Left forelimb (tissue), 1 donor: ENCODE measurements around the gene CCDC24.

ENCODE experiments used
- DNase-seq: peaks from one replicate; pipeline ENCODE4 v3.0.0-alpha.2; 2018; ENCODE audit warnings: low spot score

The CCDC24 gene

DNA sequence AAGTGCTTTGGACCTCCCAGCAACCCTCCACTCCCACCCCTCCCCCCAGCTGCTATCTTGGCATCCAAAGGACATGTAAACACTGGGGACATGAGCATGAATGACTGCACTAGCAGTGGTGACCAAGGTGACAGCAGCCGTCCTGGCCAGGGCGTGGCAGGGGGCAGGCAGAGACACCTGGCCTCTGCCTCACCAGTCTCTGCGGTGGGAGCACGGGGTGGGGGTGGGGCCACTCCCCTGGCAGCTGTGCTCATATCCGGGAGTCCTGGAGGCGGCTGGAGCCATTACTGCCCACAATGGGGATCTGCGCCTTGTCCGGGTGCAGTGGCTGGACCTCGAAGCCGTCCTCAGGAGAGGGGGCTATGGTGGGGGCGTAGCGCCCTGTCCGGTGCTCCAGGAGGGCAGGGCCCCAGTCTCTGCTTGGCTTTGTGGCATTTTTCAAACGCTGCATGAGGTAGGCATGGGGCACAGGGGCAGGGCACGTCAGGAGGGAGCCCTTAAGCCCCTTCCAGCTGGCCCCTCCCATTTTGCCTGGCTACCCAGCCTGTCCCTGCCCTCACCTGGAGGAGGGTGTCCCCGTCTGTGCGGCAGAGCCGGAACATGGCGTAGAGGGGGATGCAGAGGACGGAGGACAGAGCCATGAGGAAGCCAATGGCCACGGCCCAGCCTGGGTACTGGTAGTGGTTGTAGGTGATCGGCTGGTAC lies 6.0 kb downstream of the CCDC24 start:
- no peak for DNase-seq

DNA sequence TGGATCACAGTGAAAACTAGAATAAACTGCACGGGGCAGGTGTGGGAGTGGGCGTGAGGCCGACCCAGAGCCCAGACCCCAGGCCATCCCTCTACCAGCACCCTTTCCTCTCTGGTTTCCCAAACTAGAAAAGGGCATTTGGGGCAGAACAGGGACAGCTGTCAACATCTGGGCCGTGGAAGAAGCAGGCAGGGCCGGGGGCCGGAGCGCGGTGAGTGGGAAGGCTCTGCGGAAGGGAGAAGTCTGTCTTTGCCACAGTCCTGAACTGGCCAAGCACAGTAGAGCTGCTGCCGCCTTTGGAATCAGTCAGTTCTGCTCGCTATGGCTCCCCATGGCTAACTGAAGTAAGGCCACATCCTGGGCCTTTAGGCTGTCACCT lies 6.6 kb downstream of the CCDC24 start:
- DNase-seq = no peak

DNA sequence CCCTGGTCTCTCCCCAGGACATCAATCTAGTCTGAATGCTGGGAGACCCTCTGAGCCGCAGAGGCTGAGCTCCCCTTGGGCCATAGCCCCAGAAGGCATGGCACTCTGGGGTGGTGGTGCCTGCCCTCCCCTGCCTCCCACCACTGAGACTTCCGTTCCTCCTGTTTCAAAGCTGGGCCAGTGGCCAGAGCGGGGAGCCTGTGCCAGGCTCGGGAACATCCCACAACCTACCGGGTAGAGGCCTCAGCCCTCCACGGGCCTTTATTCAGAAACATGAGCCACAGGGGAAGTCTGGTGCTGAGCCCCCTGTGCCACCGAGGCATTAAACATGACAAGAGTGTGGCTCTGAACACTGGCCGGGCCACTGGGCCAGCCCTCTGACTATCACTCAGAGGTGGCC lies 8.1 kb downstream of the CCDC24 start:
- DNase-seq = no peak

DNA sequence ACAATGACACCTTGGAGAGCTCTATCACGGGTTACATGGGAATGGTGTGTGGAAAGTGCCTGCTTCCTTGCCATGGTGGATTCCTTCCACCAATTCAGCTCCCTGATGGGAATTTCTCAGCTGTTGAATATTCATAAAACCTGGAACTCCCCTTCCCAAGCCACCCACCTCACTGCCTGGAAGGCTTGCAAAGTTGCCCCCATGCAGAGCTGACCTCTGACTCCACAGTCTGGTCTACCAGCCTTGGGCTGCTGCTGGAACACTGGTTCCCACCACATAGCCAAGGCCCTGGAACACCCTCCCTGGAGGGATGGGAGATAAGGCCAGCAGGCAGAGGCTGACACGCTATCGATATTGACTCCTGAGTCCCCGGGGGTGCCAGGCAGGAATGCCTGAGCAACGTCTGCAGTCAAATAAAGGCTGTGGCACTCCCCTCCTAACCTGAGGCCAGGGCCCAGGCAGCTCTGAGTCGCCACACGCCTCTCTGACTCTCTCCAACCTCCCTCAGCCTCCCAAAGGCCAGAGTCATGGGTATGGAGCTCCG lies 8.8 kb downstream of the CCDC24 start:
- no peak for DNase-seq

DNA sequence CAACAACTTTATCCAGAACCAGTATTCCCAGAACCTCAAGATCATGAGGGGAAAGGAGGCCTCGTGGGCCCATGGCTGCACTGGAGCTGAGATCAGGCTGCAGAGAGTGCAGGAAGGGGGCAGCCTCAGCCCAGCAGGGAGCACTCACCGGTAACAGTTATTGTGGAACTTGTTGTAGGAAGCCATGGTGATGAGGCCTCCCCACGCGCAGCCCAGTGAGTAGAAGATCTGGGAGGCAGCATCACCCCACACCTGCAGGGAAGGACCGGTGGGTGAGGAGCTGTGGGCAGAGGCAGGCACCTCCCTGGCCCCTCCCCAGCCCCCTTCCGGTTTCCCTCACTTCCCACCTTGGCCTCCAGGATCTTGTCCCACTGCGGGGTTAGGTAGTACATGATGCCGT lies 10.8 kb downstream of the CCDC24 start:
- no peak for DNase-seq

DNA sequence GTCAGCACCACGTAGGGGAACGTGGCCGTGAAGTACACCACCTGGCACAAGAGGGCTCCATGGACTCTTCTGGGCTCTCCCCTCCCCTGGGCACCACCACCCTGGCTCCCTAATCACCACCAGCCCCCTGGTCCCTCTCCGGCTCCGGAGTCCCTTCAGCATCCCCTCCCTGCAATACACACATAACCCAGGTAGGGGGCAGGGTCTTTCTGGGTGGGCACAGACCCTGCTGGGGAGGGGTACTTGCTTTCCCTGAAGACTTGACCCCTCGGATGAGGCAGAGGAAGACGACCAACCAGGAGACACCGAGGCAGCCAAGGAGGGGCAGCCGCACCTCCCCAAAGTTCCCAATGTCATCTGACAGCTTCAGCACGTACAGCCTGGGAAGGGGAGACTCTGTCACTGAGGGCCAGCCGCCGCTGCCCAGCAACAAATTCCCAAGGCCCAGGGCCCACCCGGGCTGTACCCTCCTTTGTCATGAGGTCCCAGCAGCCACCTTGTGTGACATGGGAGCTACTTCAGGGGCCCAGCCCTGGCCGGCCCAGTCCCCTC lies 11.3 kb downstream of the CCDC24 start:
- DNase-seq = no peak

DNA sequence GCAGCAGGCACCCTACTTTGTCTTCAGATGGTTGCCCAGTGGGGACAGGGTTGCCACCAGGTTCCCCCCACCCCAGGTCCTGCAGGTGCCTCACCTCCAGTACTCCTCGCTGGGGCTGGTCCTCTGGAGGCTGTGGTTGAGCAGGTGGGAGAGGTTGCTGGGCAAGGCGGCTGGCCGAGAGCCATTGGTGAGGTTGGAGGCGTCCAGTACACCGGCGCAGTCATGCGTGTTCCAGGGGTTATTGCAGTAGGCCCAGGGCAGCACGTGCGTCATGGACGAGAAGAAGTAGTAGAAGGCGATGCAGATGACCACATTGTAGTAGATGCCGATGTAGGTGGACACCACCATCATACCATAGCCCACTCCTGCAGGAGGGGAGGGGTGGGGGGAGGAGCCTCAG lies 16.9 kb downstream of the CCDC24 start:
- DNase-seq = no peak

DNA sequence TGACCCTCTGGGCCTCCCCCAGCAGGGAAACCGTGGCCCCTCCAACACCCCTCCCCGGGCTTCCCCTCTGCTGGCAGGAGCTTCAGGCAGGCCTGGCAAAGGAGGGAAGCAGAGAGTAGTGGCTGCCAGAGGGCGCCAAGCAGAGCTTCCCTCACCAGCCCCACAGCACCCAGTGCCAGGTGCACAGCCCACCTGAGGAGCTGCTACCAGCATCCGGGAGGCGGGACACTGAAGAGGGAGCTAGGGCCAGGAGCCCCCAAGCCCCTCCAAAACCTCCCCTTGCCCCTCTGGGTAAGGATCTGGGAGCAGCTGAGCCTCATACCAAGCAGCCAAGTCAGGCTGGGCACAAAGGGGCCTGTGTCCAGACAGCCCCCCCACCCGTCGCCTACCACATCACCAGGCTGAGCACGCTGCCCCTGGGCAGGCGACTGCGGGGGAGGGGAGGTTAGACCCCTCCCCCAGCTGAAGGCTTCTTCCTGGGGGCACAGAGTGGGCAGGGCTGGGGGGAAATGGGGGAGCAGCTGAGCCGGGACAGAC lies 19.6 kb downstream of the CCDC24 start:
- DNase-seq = no peak

DNA sequence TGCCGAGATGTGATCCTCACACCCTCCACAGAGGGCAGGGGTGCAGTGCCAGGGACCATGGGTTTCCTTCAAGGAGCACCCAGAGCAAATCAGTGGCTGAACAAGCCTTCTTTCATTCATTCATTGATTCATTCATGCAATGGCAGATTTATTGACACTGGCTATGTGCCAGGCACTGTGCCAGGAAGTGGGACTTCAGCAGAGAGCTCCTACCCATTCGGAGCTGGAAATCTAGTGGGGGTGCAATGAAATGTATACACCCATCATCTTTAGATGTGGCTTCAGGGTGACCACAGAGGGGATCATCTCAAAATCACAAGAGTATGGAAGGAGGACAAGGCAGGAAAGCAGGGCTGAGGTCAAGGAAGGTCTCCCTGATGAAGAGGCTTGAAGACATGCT lies 21.0 kb downstream of the CCDC24 start:
- no peak for DNase-seq

DNA sequence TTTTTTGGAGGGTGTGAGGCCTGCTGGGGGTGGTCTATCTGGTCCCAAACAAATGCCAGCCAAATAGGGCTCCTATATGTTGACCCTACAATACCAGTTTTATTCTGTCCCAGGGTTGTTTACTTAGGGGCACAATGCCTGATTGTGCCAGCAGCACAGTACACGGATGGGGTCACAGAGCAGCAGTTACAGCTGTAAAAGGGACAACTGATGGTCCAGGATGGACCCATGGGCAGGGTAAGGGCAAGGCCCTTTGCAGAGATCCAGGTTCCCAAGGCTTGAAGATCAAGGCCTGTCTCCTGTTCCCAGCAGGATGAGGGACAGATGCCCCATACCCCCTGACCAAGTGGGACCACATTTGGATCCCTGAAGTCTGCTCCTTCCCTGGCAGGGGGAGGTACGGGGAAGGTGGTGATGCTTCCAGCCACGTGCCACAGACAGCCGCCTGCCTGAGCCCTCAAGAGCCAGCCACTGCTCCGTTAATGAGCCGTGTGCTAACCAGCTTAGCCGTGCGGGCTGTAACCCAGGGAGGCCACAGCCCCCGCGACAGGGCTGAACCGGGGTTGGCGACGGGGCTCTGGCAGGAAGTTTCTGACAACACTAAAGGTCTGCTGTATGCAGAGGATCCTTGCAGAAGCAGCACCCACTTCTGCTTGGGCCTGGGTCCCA lies 21.7 kb downstream of the CCDC24 start:
- DNase-seq = no peak

DNA sequence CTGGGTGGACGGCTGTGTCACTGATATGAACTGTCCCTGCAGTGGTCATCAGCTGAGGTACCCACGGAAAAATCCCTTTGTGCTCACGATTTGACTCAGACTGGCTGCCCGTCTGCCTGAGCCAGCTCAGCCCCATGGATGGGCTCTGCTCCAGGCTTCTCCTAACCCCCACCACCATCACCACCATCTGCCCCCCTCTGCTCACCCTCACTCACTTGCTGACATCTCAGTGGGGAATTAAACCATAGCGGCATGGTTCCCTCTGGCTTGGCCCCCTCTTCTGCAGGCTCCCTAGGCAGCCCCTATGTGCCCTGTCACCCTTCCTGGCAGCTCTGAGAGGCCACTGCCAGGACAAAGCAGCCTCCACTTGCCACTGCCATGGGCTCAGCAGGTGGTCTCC lies 22.6 kb downstream of the CCDC24 start:
- no peak for DNase-seq

DNA sequence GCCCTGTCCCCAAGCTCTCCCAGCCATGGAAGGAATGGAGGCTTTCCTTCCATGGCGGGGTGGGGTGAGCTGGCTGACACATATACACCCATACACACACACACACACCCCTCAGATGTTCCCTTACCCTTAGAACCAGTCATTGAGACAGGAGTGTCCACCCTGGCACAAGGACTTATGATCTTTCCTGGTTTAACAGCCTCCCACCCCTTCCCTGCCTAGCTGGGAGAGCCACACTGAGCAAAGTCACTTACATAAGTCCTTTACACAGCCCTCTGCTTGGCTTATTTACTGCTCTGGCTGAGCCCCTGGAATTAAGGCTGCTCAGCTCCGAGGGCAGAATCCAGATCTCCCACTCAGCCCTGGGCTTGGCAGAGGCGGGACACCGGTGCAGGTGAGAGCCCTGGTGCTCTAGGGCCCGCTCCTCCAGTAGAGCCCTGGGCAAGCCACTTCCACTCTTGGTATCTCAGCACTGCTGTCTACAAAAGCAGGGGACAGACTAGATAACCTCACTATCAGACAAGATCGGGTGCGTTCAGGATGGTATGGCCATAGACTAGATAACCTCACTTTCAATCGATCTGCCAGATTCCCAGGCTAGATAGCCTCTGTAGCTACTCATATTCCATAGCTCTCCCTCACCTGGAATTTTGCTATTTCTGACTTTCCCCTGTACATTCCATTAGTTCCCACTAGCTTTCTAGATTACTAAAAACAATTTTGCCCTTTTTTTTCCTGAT lies 23.1 kb downstream of the CCDC24 start:
- no peak for DNase-seq

DNA sequence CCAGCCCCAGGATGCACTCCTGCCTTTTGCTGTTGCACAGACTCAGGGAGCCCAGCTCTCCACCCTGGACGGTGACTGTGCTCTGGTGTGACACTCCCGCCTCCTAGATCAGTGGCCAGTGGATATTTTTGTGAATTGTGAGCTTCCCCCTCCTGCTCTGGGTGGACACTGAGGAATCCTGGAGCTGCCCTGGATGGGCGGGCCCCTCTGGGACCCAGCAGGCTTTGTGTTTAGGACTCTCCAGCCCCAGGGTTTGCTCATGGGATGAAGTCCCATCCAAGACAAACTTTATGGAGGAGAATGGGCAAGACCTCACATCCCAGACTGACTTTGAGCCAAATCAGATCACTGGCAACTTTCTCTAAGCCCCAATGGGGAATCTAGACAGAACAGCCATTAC lies 23.8 kb downstream of the CCDC24 start:
- DNase-seq = no peak

DNA sequence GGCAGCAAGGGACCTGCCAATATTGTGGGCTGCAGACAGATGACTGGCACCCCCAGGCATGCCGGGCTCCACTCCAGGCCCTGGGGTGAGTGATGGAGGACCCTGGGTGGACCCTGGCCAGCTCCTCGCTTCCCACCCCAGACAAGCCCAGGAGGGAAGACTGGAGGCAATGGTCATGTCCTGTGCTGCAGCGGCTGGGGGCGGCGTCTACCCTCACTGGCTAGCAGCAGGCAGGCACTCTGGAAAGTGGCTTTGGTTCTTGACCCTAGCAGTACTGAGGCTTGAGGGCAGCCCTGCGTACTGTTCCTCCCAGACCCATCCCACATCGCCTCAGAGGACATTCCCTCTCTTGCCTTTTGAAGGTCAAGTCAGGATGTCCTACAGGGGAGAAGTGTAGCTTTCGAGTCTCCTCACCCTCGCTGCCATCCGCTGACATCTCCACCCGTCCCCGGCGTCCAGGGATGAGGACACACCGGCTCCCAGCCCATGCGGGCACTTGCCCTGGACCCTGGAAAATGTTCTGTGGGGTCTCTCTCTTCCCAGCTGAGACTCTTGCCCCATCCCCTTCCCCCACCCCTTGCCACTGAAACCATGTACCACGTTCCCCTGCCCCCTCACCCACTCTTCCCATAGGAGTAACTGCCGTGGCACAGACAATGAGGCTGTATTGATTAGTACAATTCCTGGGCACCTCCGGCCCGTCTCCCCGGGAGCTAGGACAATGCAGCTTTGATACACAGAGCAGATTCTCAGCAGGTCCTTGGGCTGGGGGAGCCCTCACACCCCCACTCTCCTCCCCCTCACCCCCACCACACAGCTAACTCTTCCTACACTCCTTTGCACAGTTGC lies 24.9 kb downstream of the CCDC24 start:
- DNase-seq = no peak

DNA sequence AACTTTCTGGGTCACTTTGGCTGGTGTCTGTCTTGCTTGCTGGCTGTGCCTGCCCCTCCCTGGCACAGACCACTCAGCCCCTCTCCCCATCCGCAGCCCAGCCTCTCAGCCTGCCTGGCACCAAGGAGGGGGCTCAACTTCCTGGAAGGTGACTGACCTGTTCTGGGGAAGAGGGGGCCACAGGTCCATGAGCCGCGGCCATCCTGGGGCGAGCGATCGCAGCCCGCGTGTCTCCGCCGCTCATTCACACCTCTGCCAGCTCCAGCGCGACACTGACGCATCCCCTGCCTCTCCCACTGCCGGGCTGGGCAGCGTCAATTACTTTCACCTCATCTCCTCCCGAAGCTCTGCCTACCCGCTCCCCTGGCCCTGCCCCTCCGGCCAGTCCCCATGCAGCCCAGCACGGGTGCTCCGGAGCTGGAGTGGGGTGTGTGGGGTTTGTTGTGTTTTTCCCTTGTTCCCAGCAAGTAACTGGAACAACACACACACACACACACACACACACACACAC lies 25.5 kb downstream of the CCDC24 start:
- DNase-seq = no peak

DNA sequence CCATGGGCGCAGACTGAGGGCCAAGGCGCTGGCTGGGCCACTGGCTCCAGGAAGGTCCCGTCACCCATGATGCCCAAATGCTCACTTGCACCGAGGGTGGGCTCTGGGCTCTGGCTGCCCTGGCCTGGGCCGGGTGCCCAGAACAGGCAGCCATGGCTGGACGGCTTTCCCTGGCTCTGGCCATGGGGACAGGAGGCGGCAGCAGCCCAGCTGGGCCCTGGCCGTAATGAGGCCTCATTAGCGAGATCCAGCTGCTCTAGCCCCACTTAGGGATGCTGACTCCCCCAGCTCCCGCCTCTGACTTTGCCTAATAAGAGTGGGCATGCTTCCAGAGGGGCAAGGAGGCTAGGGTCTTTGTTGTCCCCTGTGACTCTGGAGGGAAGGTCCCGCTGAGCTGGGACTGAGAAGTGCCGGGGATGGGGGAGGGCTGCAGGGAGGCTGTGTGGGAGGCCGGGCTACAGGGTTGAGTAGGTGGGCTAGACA lies 28.1 kb downstream of the CCDC24 start:
- DNase-seq = no peak

DNA sequence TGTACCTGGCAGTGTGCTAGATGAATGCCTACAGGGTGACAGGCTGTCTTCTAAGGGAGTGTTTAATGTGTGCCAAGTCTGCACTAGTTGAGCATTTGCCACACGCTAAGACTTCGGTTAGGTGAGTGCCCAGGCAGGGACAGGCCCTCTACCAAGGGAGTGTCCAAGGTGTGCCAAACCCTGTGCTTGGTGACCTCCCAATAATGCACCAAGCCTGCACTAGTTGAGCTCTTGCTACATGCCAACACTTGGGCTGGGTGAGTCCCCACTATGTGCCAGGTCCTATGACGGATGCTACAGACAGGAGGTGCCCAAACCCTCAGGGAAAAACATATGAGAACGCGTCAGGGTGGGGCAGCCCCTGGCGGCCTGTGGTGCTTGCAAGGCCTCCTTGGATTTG lies 29.1 kb downstream of the CCDC24 start:
- DNase-seq = no peak

DNA sequence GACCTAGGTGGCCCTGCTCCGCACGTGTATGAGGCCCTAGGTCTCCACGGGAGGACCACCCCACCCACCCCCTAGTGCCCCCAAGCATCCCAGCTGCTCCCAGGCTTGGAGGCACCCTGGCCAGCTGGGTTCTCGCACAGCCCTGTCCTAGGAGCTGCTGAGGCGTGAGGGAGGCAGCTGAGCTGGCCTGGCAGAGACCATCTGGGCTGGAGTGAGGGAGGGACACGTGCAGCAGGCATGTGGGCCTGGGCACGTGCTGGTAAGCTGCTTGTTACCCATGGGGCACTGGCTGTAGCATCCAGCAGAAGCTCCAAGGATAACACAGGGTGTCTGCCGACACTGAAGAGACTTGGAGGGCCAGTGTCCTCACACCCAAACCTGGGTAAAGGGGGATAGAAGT lies 29.8 kb downstream of the CCDC24 start:
- DNase-seq = no peak

DNA sequence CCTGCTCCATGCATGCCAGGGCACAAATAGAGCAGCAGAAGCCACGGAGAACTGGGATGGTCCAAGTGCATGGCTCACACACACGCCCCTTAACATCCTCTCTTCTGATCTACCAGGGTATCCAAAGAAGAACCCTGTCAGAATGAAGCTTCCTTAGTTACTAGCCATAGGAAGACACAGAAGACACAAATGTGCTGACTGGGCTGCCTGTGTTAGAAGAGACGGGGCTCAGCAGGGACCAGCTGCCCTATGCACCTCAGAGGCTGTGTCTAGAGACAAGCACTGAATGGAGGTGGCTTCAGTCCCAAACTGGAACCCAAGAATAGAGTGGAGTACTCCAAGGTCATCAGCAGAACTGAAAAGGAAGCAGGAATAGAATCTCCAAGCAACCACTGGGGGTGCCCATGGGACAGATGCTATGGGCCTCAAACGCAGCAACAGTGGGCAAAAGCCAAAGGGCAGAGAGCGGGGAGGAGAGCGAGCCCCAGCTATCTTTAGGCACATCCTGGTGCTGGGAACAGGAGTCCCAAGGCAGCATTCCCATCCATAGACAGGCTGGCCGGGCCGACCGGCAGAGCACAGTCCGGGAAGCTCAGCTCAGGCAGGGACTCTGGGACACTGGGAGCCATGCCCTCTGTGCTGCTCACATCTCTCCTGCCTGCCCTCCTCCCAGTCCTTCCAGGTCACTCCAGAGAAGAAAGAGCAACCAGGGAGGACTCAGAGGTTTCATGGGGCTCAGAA lies 30.4 kb downstream of the CCDC24 start:
- DNase-seq = no peak
